Vagina (tissue), 2 donors: Measurements from ENCODE around the gene B4GALT5.

Experiments used
- POLR2A ChIP-seq, 2 donors: fragments of 450-650 bp; IDR thresholded peaks; one replicate each; pipeline ENCODE4 v1.6.1; 2017; ENCODE audit warnings: antibody characterized with exemption in 2 of 2, mild to moderate bottlenecking in 2 of 2, moderate library complexity in 2 of 2
- TF ChIP-seq, protein P1 (sequence below), 3 experiments: fragments of 450-650 bp in 2 of 3; fragments of 200-600 bp in 1 of 3; sonication (generic) in 1 of 3; IDR thresholded peaks; one replicate each; pipeline ENCODE4 v1.5.1; 2017 to 2019; ENCODE audit warnings: antibody characterized with exemption in 3 of 3, mild to moderate bottlenecking in 2 of 3, moderate library complexity in 2 of 3

DNA sequence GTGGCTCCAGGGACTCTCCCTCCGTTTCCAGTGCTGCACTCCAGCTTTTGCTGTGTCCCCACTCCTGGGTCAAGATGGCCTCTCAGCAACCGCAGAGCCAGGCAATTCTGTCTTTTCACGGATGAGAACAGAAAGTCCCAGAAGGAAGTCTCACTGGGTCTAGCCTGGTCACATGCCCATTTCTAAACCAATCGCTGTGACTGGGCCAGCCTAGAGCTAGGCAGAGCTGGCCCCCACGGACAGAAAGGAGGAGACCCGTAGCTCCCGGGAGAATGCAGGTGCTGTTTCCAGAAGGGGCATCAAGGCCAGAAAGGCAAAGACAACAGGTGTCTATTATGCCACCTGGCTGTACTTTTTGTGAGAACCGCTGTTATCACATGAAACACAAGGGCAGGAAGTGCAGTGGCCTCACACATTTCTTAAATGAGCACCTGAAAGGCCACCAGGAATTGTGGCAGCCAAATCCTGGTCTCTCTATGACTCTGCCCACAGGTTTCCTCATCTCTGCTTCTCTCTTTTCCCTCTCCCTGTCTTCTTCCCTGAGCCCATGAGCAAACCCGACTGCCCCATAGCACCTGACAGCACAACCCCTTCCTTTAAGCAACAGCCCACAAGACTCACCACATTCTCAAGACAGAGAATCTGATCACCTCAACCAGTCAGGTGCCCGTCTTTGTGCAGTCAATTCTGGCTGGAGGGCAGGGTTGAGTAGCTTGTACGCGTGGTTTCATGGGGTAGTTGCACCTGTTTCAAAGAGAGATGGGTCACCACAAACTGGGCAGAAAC, 37.1 kb upstream of the B4GALT5 start:
- TF ChIP-seq, protein P1, sequence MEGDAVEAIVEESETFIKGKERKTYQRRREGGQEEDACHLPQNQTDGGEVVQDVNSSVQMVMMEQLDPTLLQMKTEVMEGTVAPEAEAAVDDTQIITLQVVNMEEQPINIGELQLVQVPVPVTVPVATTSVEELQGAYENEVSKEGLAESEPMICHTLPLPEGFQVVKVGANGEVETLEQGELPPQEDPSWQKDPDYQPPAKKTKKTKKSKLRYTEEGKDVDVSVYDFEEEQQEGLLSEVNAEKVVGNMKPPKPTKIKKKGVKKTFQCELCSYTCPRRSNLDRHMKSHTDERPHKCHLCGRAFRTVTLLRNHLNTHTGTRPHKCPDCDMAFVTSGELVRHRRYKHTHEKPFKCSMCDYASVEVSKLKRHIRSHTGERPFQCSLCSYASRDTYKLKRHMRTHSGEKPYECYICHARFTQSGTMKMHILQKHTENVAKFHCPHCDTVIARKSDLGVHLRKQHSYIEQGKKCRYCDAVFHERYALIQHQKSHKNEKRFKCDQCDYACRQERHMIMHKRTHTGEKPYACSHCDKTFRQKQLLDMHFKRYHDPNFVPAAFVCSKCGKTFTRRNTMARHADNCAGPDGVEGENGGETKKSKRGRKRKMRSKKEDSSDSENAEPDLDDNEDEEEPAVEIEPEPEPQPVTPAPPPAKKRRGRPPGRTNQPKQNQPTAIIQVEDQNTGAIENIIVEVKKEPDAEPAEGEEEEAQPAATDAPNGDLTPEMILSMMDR (IDR thresholded peaks at IDR 0.05) = no peak
- TF ChIP-seq POLR2A (IDR thresholded peaks at IDR 0.05) = no peak
